HepG2 (cell line): Measurements from ENCODE around the gene PSORS1C2. TPM values are rescaled to one million over a fixed set of nuclear protein-coding genes. Genes with fewer than 3 reads are reported as not detected.

Source experiments
- ARNTL ChIP-seq: sonication (generic); formaldehyde crosslinking; IDR thresholded peaks from 2 replicates; pipeline ENCODE4 v1.4.0; 2020; ENCODE audit warnings: mild to moderate bottlenecking, missing genetic modification reagents
- ETV5 ChIP-seq: IDR thresholded peaks from 2 replicates; pipeline ENCODE4 v1.6.1; 2018; ENCODE audit warnings: missing biosample characterization, missing genetic modification reagents, inconsistent platforms, borderline replicate concordance
- FOSL1 ChIP-seq: sonication (generic); formaldehyde crosslinking; IDR thresholded peaks from 2 replicates; pipeline ENCODE4 v1.9.0; 2021; ENCODE audit warnings: missing genetic modification reagents, borderline replicate concordance
- GTF3A ChIP-seq: sonication (generic); formaldehyde crosslinking; conservative IDR thresholded peaks from 2 replicates; pipeline ENCODE4 v1.4.0; 2020; ENCODE audit warnings: mild to moderate bottlenecking, missing genetic modification reagents
- HNF4G ChIP-seq, 2 experiments: sonication (generic) in 1 of 2; formaldehyde crosslinking in 1 of 2; IDR thresholded peaks; 2 replicates each; pipeline versions ENCODE4 v1.4.0 to v1.6.1; 2011 to 2020; ENCODE audit warnings: borderline replicate concordance in 2 of 2, low read depth in 2 of 2, mild to moderate bottlenecking in 2 of 2, low read length in 1 of 2, missing genetic modification reagents in 1 of 2, moderate library complexity in 1 of 2
- MTF1 ChIP-seq: sonication (generic); formaldehyde crosslinking; IDR thresholded peaks from 2 replicates; pipeline ENCODE4 v1.5.0; 2020; ENCODE audit warnings: missing genetic modification reagents
- POLR2AphosphoS5 ChIP-seq: IDR thresholded peaks from 2 replicates; pipeline ENCODE4 v1.6.1; 2012; ENCODE audit warnings: low read depth, low read length
- SP1 ChIP-seq, 2 experiments: fragments of 450-650 bp in 1 of 2; sonication (generic) in 1 of 2; formaldehyde crosslinking in 1 of 2; IDR thresholded peaks; 2 replicates each; pipeline versions ENCODE4 v1.4.0 to v1.6.1; 2016 to 2020; ENCODE audit warnings: missing genetic modification reagents in 1 of 2
- SRSF9 ChIP-seq: fragments of 200-400 bp; formaldehyde crosslinking; IDR thresholded peaks from 2 replicates; pipeline ENCODE4 v1.6.1; 2018; ENCODE audit warnings: borderline replicate concordance, mild to moderate bottlenecking, low read depth, low read length; ENCODE audit not compliant: insufficient read depth, poor library complexity, severe bottlenecking
- TAF15 ChIP-seq: fragments of 200-400 bp; formaldehyde crosslinking; IDR thresholded peaks from one replicate; pipeline ENCODE4 v1.6.1; 2018; ENCODE audit warnings: mild to moderate bottlenecking, low read depth, low read length; ENCODE audit not compliant: poor library complexity, severe bottlenecking
- ZEB1 ChIP-seq: IDR thresholded peaks from 2 replicates; pipeline ENCODE4 v1.6.1; 2012; ENCODE audit warnings: mild to moderate bottlenecking, low read depth, inconsistent platforms; ENCODE audit not compliant: insufficient replicate concordance
- ZNF510 ChIP-seq: sonication (generic); formaldehyde crosslinking; IDR thresholded peaks from 2 replicates; pipeline ENCODE4 v1.4.0; 2020; ENCODE audit warnings: low read depth, mild to moderate bottlenecking, missing genetic modification reagents
- ZNF557 ChIP-seq: sonication (generic); formaldehyde crosslinking; IDR thresholded peaks from 2 replicates; pipeline ENCODE4 v1.4.0; 2020; ENCODE audit warnings: missing genetic modification reagents
- polyA plus RNA-seq, 8 experiments: library from polyadenylated mRNA; depleted of rRNA in 3 of 8; stranded (reverse) in 7 of 8; unstranded in 1 of 8; fragments of >200 nt; fragmentation: Illumina TruSeq in 4 of 8; extraction: Trizol in 4 of 8; gene quantifications; 2 replicates each; pipeline versions ENCODE4 v1.2.1 to v1.2.3, GENCODE V29; 2011 to 2016; ENCODE audit warnings: low read depth in 4 of 8, missing spikeins in 1 of 8, mixed read lengths in 1 of 8; ENCODE audit not compliant: insufficient read depth in 1 of 8
- total RNA-seq, 5 experiments: library from RNA; depleted of rRNA; stranded (reverse); fragments of >200 nt; fragmentation: Illumina TruSeq; extraction: Trizol; gene quantifications; 2 replicates each; pipeline ENCODE4 v1.2.3, GENCODE V29; 2016; ENCODE audit warnings: low read depth in 1 of 5
- TF ChIP-seq, protein P1 (sequence below): sonication (generic); formaldehyde crosslinking; IDR thresholded peaks from 2 replicates; pipeline ENCODE4 v1.9.0; 2022; ENCODE audit warnings: missing genetic modification reagents, mild to moderate bottlenecking, borderline replicate concordance
- TF ChIP-seq, protein P2 (sequence below): sonication (generic); formaldehyde crosslinking; IDR thresholded peaks from 2 replicates; pipeline ENCODE4 v1.4.0; 2020; ENCODE audit warnings: mild to moderate bottlenecking, low read depth, missing genetic modification reagents
- TF ChIP-seq, protein P3 (sequence below): sonication (generic); formaldehyde crosslinking; conservative IDR thresholded peaks from 2 replicates; pipeline ENCODE4 v1.4.0; 2020; ENCODE audit warnings: missing genetic modification reagents
- TF ChIP-seq, protein P4 (sequence below): sonication (generic); IDR thresholded peaks from 2 replicates; pipeline ENCODE4 v1.6.1; 2016; ENCODE audit warnings: low read depth, borderline replicate concordance
- TF ChIP-seq, protein P5 (sequence below): sonication (generic); formaldehyde crosslinking; conservative IDR thresholded peaks from 2 replicates; pipeline ENCODE4 v1.4.0; 2020; ENCODE audit warnings: mild to moderate bottlenecking, missing genetic modification reagents, moderate library complexity

PSORS1C2 gene
- total and polyA plus RNA-seq, 2 of the 13 experiments (the other 11 are each of a cell fraction or from before 2014, with no cell fraction given), result not detected

DNA sequence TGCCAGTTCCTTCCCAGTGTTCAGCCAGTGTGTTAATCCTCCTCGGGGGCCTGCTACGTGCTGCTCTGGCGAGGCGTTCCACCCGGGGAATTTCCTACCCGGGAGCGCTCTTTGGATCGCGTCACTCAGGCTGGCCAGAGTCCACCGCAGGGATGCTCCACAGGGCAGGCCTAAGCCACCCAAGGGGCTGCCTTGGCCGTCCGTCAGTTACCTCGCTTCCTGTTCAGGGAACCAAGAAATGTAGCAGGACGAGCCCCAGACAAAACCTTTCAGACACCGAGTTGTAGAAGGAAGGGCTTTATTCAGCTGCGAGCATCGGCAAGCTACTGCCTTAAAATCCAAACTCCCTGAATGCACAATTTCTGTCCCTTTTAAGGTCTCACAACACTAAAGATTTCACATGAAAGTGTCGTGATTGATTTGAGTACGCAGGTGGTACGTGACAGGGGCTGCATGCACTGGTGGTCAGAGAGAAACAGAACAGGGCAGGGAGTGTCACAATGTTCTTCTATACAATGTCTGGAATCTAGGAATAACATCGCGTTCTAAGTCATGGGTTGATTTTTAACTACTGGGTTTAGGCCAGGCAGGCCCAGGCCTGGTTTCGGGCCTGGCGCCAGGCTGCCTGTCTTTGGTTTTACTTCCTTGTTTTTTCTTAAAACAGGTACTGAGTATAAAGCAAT is 47.3 kb upstream of the PSORS1C2 start (continued):
- TF ChIP-seq SRSF9, result no peak
- no peak for TF ChIP-seq MTF1 (CRISPR knock-in tag)
- no peak for TF ChIP-seq ARNTL (CRISPR knock-in tag)
- TF ChIP-seq ZEB1, result peak; percentile 44
- TF ChIP-seq SP1 (IDR thresholded peaks at IDR 0.05), result no peak
- TF ChIP-seq SP1 (CRISPR knock-in tag; IDR thresholded peaks at IDR 0.05), result peak; percentile 34; the same call in 1 of the 2 replicates
- peak; percentile 81 for TF ChIP-seq HNF4G (IDR thresholded peaks at IDR 0.05; ENCODE audit: borderline replicate concordance, low read depth, low read length)
- TF ChIP-seq HNF4G (CRISPR knock-in tag; IDR thresholded peaks at IDR 0.05; ENCODE audit: borderline replicate concordance, low read depth), result peak; percentile 81
- TF ChIP-seq, protein P1, sequence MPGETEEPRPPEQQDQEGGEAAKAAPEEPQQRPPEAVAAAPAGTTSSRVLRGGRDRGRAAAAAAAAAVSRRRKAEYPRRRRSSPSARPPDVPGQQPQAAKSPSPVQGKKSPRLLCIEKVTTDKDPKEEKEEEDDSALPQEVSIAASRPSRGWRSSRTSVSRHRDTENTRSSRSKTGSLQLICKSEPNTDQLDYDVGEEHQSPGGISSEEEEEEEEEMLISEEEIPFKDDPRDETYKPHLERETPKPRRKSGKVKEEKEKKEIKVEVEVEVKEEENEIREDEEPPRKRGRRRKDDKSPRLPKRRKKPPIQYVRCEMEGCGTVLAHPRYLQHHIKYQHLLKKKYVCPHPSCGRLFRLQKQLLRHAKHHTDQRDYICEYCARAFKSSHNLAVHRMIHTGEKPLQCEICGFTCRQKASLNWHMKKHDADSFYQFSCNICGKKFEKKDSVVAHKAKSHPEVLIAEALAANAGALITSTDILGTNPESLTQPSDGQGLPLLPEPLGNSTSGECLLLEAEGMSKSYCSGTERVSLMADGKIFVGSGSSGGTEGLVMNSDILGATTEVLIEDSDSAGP, result peak; percentile 77; the same call in 1 of the 2 replicates
- TF ChIP-seq, protein P2, sequence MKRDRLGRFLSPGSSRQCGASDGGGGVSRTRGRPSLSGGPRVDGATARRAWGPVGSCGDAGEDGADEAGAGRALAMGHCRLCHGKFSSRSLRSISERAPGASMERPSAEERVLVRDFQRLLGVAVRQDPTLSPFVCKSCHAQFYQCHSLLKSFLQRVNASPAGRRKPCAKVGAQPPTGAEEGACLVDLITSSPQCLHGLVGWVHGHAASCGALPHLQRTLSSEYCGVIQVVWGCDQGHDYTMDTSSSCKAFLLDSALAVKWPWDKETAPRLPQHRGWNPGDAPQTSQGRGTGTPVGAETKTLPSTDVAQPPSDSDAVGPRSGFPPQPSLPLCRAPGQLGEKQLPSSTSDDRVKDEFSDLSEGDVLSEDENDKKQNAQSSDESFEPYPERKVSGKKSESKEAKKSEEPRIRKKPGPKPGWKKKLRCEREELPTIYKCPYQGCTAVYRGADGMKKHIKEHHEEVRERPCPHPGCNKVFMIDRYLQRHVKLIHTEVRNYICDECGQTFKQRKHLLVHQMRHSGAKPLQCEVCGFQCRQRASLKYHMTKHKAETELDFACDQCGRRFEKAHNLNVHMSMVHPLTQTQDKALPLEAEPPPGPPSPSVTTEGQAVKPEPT (CRISPR knock-in tag), result no peak; the same call in 1 of the 2 replicates
- TF ChIP-seq POLR2AphosphoS5, result peak; percentile 63
- peak; percentile 55; the same call in 1 of the 2 replicates for TF ChIP-seq ETV5 (CRISPR knock-in tag)
- no peak for TF ChIP-seq ZNF557
- TF ChIP-seq GTF3A (CRISPR knock-in tag), result no peak
- no peak for TF ChIP-seq TAF15
- TF ChIP-seq ZNF510 (CRISPR knock-in tag), result no peak
- no peak for TF ChIP-seq FOSL1 (CRISPR knock-in tag)
- TF ChIP-seq, protein P3, sequence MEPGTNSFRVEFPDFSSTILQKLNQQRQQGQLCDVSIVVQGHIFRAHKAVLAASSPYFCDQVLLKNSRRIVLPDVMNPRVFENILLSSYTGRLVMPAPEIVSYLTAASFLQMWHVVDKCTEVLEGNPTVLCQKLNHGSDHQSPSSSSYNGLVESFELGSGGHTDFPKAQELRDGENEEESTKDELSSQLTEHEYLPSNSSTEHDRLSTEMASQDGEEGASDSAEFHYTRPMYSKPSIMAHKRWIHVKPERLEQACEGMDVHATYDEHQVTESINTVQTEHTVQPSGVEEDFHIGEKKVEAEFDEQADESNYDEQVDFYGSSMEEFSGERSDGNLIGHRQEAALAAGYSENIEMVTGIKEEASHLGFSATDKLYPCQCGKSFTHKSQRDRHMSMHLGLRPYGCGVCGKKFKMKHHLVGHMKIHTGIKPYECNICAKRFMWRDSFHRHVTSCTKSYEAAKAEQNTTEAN (CRISPR knock-in tag), result no peak
- TF ChIP-seq, protein P4, sequence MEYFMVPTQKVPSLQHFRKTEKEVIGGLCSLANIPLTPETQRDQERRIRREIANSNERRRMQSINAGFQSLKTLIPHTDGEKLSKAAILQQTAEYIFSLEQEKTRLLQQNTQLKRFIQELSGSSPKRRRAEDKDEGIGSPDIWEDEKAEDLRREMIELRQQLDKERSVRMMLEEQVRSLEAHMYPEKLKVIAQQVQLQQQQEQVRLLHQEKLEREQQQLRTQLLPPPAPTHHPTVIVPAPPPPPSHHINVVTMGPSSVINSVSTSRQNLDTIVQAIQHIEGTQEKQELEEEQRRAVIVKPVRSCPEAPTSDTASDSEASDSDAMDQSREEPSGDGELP, result peak; percentile 21
- TF ChIP-seq, protein P5, sequence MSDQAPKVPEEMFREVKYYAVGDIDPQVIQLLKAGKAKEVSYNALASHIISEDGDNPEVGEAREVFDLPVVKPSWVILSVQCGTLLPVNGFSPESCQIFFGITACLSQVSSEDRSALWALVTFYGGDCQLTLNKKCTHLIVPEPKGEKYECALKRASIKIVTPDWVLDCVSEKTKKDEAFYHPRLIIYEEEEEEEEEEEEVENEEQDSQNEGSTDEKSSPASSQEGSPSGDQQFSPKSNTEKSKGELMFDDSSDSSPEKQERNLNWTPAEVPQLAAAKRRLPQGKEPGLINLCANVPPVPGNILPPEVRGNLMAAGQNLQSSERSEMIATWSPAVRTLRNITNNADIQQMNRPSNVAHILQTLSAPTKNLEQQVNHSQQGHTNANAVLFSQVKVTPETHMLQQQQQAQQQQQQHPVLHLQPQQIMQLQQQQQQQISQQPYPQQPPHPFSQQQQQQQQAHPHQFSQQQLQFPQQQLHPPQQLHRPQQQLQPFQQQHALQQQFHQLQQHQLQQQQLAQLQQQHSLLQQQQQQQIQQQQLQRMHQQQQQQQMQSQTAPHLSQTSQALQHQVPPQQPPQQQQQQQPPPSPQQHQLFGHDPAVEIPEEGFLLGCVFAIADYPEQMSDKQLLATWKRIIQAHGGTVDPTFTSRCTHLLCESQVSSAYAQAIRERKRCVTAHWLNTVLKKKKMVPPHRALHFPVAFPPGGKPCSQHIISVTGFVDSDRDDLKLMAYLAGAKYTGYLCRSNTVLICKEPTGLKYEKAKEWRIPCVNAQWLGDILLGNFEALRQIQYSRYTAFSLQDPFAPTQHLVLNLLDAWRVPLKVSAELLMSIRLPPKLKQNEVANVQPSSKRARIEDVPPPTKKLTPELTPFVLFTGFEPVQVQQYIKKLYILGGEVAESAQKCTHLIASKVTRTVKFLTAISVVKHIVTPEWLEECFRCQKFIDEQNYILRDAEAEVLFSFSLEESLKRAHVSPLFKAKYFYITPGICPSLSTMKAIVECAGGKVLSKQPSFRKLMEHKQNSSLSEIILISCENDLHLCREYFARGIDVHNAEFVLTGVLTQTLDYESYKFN (CRISPR knock-in tag), result peak; percentile 76
